Stimulated activated CD4-positive, alpha-beta T cell treated with anti-CD3 and anti-CD28 coated beads, Interleukin-1b, Interleukin-23, amount 100 ng/mL, for 48 hours (primary cell): Measurements from ENCODE around the gene WNT7B.

ENCODE experiments used
- DNase-seq: peaks from one replicate; pipeline ENCODE4 v3.0.0-alpha.2; 2020

WNT7B gene

DNA sequence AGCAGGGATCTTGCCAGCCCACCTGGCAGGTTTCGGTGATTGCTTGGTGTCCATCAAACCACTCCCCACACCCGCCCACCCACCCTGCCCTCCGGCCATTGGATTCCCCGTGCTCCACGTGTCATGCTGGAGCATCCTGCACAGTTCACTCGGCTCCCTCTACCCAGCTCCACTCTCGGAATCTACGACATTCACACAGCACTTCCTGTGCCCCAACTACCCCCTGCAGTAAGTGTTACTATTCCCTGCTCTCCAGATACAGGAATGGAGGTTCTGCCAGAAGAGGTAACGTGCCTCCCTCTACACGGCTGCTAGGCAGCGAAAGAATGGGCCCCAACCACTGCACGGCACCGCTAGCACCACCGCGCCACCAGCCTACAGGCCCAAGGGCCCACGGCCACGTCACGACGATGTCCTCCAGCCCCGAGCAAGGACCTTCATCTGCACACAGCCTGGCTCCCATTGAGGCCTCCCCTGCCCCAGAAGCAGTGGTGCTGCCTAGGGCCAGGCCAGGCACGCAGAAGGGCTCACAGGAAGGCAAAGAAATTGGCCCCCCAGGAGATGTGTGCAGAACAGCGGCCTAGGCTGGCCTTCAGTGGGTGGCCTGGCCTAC lies 27.6 kb downstream of the WNT7B start:
- no peak for DNase-seq

GRCh38 chr22:45948081-45948648 lies 28.8 kb downstream of the WNT7B start:
- DNase-seq: no peak

DNA sequence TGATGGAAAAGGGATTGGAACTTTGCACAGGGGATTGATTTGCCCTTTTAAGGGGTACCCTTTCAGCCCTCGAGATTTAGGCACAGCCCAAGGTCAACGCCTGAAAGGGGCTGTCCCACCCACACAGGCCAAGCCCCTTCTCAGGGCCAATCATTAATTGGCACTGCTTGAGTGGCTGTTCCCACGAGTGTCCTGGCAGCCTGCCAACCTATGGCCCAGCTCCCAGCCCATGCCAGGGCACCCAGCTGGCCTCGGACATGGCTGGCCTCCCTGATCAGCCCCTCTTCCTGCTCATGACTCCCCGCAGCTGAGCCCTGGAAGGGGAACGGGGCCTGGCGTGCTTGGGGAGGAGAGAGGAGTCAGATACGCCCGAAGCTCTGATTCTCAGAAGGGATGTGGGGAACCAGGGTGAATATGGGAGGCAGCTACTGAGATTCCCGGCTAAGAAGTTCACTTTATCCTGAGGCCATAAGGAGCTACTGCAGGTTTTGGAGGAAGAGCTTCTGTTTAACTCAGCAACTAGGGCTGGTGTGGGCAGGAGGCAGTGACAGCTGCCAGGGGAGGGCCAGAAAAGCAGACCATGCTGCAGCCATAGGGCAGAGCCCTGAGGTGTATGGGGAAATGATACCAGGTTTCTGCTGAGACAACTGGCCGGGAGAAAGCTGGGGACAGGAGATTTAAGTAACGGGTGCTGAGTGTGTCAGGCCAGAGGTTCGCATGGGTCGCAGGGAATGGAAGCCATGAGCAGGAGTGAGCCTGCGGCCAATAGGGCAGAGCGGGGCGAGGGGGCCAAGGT lies 30.0 kb downstream of the WNT7B start:
- no peak for DNase-seq

GRCh38 chr22:45945621-45946106 lies 31.3 kb downstream of the WNT7B start:
- DNase-seq: no peak

GRCh38 chr22:45942787-45943493 lies 34.0 kb downstream of the WNT7B start:
- DNase-seq: no peak

- DNase-seq: no peak
Observed at GRCh38 chr22:45942344-45942743, 34.6 kb downstream of the WNT7B start.

- DNase-seq: no peak
Observed at GRCh38 chr22:45938913-45939312, 38.0 kb downstream of the WNT7B start.

GRCh38 chr22:45937960-45938359 lies 39.0 kb downstream of the WNT7B start:
- DNase-seq: no peak

GRCh38 chr22:45935573-45935972 lies 41.4 kb downstream of the WNT7B start:
- no peak for DNase-seq

- no peak for DNase-seq
Observed at GRCh38 chr22:45934659-45935341, 42.2 kb downstream of the WNT7B start.

DNA sequence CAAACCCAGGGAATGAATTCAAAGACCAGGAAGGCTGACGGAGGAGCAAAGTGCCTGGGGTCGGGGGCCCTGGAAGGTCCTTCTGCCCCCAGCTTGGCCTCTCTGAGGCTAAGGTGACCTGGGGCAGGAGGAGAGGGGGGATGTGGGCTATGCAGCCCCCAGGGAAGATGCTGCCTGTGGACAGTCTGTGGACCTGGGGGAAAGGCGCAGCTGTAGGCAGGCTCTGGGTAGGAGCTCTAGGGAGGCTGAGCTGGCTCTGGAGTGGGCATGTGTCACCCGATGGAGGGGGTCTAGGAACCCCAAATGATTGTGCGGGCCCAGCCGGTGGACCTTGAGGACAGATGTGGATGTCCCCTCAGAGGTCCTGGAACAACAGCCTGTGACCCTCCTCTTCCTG lies 42.8 kb downstream of the WNT7B start:
- DNase-seq: no peak

DNA sequence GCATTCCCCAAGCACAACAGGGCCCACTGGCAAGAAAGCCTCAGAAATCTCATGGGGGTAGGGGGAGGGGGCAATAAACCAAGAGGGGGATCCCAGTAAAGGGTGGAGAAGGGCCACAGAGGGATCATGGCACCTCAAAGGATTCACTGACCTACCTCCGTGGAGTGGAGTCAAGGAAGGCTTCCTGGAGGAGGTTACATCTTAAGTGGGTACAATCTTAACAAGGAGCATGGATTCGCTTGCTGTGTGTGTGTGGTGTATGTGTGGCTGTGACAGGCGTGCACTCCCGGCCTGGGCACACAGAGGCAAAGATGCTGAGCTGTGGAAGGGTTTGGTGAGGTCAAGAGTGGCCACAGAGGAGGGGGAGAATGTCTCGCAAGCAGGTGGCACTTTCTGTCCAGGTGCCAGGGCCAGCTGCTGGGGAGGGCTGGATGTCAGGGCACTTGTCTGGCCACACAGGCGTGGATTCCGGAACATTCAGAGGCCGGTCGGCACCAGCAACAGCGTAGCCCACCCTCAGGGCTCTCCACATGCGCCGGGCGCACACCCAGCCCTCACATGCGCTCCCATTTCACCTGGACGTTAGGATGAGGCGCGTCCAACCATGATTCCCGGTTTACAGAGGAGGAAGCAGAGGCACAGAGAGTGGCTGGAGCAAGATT lies 43.3 kb downstream of the WNT7B start:
- DNase-seq: no peak

DNA sequence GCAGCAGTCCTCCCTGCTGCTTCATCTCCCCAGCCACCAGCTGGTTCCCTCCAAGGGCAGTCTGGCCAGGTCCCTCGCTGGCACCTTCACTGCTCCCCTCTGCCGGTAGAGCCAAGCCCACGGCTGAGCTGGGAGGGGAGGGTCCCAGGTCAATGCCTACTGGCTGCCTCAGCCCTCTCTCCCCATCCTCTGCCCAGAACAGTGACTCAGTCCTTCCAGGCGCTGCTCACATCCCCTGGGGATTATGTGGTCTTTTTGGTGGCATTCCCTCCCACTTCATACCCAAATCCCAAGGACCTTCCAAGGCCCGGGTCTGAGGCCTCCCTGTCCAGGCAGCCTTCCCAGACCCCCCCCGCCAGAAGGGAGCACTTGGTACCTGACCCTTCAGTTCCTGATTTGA lies 44.9 kb downstream of the WNT7B start:
- no peak for DNase-seq

DNA sequence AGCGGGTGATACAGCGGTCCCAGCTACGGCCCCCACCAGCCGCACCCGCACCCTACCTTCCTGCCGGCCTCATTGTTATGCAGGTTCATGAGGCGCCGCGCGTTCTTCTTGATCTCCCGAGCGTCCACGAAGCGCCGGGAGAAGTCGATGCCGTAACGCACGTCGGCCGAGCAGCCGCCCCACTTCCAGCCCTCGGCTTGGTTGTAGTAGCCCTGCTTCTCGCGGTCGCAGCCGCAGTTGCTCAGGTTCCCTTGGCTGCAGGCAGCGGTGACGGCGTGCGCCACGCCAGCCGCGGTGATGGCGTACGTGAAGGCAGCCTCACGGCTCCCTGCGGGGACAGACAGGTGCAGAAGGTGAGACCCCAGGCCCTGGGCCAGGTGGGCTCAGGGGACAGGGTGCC lies 45.9 kb downstream of the WNT7B start:
- no peak for DNase-seq

GRCh38 chr22:45930324-45930723 lies 46.6 kb downstream of the WNT7B start:
- DNase-seq: no peak

- DNase-seq: no peak
Observed at GRCh38 chr22:45929649-45930048, 47.3 kb downstream of the WNT7B start.

GRCh38 chr22:45928726-45929368 lies 48.1 kb downstream of the WNT7B start:
- no peak for DNase-seq

GRCh38 chr22:45927059-45927458 lies 49.9 kb downstream of the WNT7B start:
- no peak for DNase-seq

DNA sequence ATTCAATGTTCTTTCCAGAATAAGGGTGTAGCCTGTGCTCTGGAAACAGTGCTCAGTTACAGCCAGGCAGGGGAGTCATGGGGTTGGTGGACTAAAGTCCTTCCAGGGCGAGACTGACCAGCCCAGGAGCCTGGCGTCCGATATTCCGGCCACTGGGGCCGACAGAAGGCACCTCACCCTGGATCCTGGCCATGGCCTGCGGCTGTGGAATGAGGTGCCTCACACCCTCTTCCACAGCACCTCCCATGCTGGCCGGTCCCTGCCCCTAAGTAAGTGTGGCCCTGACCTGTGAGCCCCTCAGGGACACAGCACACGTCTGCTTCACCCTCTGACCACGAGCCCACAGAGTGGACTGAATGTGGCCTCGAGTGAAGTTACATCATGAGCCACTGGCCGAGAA lies 50.5 kb downstream of the WNT7B start:
- no peak for DNase-seq

- DNase-seq: no peak
Observed at GRCh38 chr22:45925811-45926351, 51.1 kb downstream of the WNT7B start.

- DNase-seq: no peak
Observed at GRCh38 chr22:45923835-45924234, 53.1 kb downstream of the WNT7B start.

GRCh38 chr22:45923212-45923611 lies 53.8 kb downstream of the WNT7B start:
- no peak for DNase-seq
